NCI-H510A (cell line): ENCODE measurements around the gene CTSK.

ENCODE experiments used
- DNase-seq: peaks from one replicate; lab custom pipeline; 2025; lab: John Stamatoyannopoulos, UW

Gene CTSK

GRCh38 chr1:150760013-150760412 is 48.0 kb downstream of the CTSK start:
- DNase-seq: no peak

- DNase-seq: no peak
Observed at GRCh38 chr1:150753416-150753815, 54.6 kb downstream of the CTSK start.

- DNase-seq: no peak
Observed at GRCh38 chr1:150751443-150751842, 56.6 kb downstream of the CTSK start.

- DNase-seq: no peak
Observed at GRCh38 chr1:150749720-150750311, 58.2 kb downstream of the CTSK start.

- DNase-seq: no peak
Observed at GRCh38 chr1:150748878-150749719, 59.0 kb downstream of the CTSK start.
